CMK (cell line): ENCODE data around the gene SLC6A19.

Source experiments
- DNase-seq: peaks from one replicate; pipeline ENCODE4 v3.0.0-alpha.2; 2010; ENCODE audit warnings: low read depth

SLC6A19 gene

GRCh38 chr5:1180841-1181271 lies 20.5 kb upstream of the SLC6A19 start:
- DNase-seq, result no peak

- DNase-seq, result no peak
Observed at GRCh38 chr5:1181451-1182359, 19.7 kb upstream of the SLC6A19 start.

GRCh38 chr5:1182360-1182632 lies 19.1 kb upstream of the SLC6A19 start:
- no peak for DNase-seq

GRCh38 chr5:1182633-1183423 lies 18.6 kb upstream of the SLC6A19 start:
- no peak for DNase-seq

GRCh38 chr5:1183424-1184162 lies 17.8 kb upstream of the SLC6A19 start:
- no peak for DNase-seq

GRCh38 chr5:1184163-1184470 lies 17.3 kb upstream of the SLC6A19 start:
- DNase-seq, result no peak

GRCh38 chr5:1184481-1184880 lies 16.9 kb upstream of the SLC6A19 start:
- no peak for DNase-seq

- DNase-seq, result no peak
Observed at GRCh38 chr5:1185038-1185627, 16.3 kb upstream of the SLC6A19 start.

GRCh38 chr5:1185629-1186350 lies 15.6 kb upstream of the SLC6A19 start:
- DNase-seq, result peak; percentile 67

GRCh38 chr5:1186351-1187233 lies 14.8 kb upstream of the SLC6A19 start:
- DNase-seq, result no peak

- DNase-seq, result no peak
Observed at GRCh38 chr5:1187234-1187949, 14.0 kb upstream of the SLC6A19 start.

- DNase-seq, result no peak
Observed at GRCh38 chr5:1187950-1188334, 13.5 kb upstream of the SLC6A19 start.

GRCh38 chr5:1188464-1188863 lies 12.9 kb upstream of the SLC6A19 start:
- no peak for DNase-seq

- no peak for DNase-seq
Observed at GRCh38 chr5:1189269-1189668, 12.1 kb upstream of the SLC6A19 start.

GRCh38 chr5:1190278-1190677 lies 11.1 kb upstream of the SLC6A19 start:
- no peak for DNase-seq

- DNase-seq, result peak; percentile 72
Observed at GRCh38 chr5:1190837-1191239, 10.6 kb upstream of the SLC6A19 start.

GRCh38 chr5:1192971-1193590 lies 8.3 kb upstream of the SLC6A19 start:
- DNase-seq, result no peak

GRCh38 chr5:1193591-1193985 lies 7.8 kb upstream of the SLC6A19 start:
- no peak for DNase-seq

- no peak for DNase-seq
Observed at GRCh38 chr5:1194378-1194777, 7.0 kb upstream of the SLC6A19 start.

GRCh38 chr5:1195439-1195838 lies 6.0 kb upstream of the SLC6A19 start:
- DNase-seq, result no peak
